ENCODE data around the gene OR10K1.
"Not testable (repeated sequence)": the region's sequence is repeated elsewhere in the genome, so short reads cannot be mapped to it uniquely, and the experiment has no call there.

The OR10K1 gene

GRCh38 chr1:158461534-158461933 is at the start of gene OR10K1:
OR10K1 (plus strand) TSS chr1:158461834; CDS start chr1:158465562, 3,728 bp downstream.
- CTCF ChIA-PET, result no interaction called here
- DNase-seq (ENCODE audit: low spot score), result no peak
- no peak within 1 kb of the TSS for H3K27ac ChIP-seq
- TF ChIP-seq, protein P1, sequence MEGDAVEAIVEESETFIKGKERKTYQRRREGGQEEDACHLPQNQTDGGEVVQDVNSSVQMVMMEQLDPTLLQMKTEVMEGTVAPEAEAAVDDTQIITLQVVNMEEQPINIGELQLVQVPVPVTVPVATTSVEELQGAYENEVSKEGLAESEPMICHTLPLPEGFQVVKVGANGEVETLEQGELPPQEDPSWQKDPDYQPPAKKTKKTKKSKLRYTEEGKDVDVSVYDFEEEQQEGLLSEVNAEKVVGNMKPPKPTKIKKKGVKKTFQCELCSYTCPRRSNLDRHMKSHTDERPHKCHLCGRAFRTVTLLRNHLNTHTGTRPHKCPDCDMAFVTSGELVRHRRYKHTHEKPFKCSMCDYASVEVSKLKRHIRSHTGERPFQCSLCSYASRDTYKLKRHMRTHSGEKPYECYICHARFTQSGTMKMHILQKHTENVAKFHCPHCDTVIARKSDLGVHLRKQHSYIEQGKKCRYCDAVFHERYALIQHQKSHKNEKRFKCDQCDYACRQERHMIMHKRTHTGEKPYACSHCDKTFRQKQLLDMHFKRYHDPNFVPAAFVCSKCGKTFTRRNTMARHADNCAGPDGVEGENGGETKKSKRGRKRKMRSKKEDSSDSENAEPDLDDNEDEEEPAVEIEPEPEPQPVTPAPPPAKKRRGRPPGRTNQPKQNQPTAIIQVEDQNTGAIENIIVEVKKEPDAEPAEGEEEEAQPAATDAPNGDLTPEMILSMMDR (conservative IDR thresholded peaks at IDR 0.05; ENCODE audit: low read depth), result no peak
- POLR2A ChIA-PET (ENCODE audit: low non-redundant PET), result no interaction called here

DNA sequence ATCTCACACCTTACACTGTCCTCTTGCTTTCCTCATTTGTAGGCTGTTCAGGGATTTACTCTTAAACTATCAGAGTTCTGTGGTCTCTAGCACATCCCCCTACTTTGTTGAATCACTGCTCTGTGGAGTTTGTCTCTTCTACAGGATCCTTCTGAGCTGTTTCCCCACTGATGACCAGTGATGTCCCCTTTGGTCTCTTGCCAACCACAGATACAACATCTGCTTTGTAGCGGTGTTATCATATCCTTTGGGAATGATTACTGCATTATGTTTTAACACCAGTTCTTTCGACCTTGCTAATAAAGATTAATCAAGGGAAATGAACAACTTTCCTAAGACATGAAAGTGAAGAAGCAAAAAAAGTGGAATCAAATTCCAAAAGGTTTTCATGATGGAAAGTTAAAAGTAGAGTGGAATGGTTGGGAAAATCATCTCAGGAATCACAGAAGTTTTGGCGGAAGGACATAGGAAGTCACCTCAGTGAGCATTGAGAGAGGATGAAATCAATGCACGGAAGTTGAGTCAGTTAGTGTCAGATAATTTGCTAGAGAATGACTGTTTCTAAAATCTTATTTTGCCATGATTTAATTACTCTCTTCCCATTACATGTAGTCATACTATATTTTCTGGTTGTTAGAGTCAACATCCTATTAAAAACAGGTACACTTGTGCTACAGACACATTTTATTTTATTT is 46.8 kb upstream of the OR10K1 start:
- ChIA-PET CTCF (no interaction called here), POLR2A (ENCODE audit: low non-redundant PET) (no interaction called here)

DNA sequence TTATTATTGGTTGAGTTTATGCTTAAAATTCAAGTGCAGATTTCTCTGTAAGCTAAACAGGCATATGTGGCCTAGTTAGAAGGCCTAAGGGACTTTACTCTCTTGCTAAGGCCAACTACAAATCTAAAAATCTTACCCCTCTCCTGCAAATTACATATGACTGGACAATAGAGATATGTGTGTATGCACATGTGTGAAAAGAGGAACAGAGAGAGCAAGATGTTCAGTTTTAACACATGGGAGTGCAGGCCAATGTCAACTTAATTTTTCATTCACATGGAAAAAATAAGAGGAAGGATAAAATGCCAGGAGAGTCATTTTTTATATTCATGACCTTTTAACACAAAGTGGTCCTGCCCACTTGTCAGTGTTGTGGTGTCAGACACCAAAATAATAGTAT is 44.0 kb upstream of the OR10K1 start:
- no peak overlapping the region for H3K27ac ChIP-seq
- no peak for DNase-seq (ENCODE audit: low spot score)
- POLR2A ChIA-PET (ENCODE audit: low non-redundant PET), result no interaction called here
- CTCF ChIA-PET, result interaction anchor here (0.7 kb wide), 1 partner anchor 23 kb away, joined by 4 read pairs; no protein-coding TSS in a partner anchor
- TF ChIP-seq, protein P1 (conservative IDR thresholded peaks at IDR 0.05; ENCODE audit: low read depth), result no peak

More for the DNA sequence above, 46.8 kb upstream of the OR10K1 start:
- no peak overlapping the region for H3K27ac ChIP-seq
- TF ChIP-seq, protein P1 (conservative IDR thresholded peaks at IDR 0.05; ENCODE audit: low read depth), result no peak
- no peak for DNase-seq (ENCODE audit: low spot score)

- CTCF ChIA-PET, result no interaction called here
- POLR2A ChIA-PET (ENCODE audit: low non-redundant PET), result no interaction called here
- no peak for DNase-seq (ENCODE audit: low spot score)
- TF ChIP-seq, protein P1 (conservative IDR thresholded peaks at IDR 0.05; ENCODE audit: low read depth), result no peak
- no peak overlapping the region for H3K27ac ChIP-seq
These were observed 39.4 kb upstream of the OR10K1 start for GRCh38 chr1:158422212-158422611.

DNA sequence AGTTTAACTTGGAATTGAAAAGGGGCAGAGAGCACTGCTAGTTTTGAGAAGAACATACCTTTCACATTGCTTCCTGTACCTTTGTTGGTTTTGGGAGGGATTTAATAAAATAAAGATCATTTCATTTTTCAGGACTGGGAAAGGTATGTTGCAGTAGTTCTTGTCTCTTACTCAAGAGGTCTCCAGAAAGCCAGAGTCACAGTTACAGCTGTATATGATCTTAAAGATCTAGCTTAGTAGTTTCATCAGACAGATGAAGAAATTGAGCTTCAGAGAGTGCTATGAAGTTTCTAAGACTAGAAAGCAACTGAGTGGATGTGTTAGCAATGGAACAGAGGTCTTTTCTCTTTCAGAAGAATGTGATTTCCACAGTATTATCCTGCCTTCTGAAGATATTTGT is 36.6 kb upstream of the OR10K1 start:
- DNase-seq (ENCODE audit: low spot score), result no peak
- ChIA-PET CTCF (no interaction called here), POLR2A (ENCODE audit: low non-redundant PET) (no interaction called here)
- H3K27ac ChIP-seq, result no peak overlapping the region
- TF ChIP-seq, protein P1 (conservative IDR thresholded peaks at IDR 0.05; ENCODE audit: low read depth), result no peak

GRCh38 chr1:158426137-158426536 is 35.5 kb upstream of the OR10K1 start, which contains the start of gene OR10K2:
OR10K2 (minus strand) TSS chr1:158426237; CDS start chr1:158420866, 5,371 bp downstream.
- ChIA-PET POLR2A (ENCODE audit: low non-redundant PET) (no interaction called here), CTCF (no interaction called here)
- TF ChIP-seq, protein P1 (conservative IDR thresholded peaks at IDR 0.05; ENCODE audit: low read depth), result no peak
- no peak for DNase-seq (ENCODE audit: low spot score)
- H3K27ac ChIP-seq, result no peak within 1 kb of the TSS

DNA sequence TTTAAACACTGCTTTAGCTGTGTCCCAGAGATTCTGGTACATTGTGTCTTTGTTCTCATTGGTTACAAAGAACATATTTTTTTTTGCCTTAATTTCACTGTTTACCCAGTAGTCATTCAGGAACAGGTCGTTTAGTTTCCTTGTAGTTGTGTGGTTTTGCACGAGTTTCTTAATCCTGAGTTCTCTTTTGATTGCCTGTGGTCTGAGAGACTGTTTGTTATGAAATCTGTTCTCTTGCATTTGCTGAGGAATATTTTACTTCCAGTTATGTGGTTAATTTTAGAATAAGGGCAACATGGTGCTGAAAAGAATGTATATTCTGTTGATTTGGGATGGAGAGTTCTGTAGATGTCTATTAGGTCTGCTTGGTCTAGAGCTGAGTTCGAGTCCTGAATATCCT is 31.5 kb upstream of the OR10K1 start:
- CTCF ChIA-PET; H3K27ac ChIP-seq; DNase-seq (ENCODE audit: low spot score): not testable (repeated sequence)
- POLR2A ChIA-PET (ENCODE audit: low non-redundant PET), result interaction anchor here (0.5 kb wide), 1 partner anchor 979 kb away, joined by 5 read pairs; no protein-coding TSS in a partner anchor
